Adrenal gland (tissue), 12 donors: Measurements from ENCODE around the gene SMURF1. TPM values are rescaled to one million over a fixed set of nuclear protein-coding genes. Genes with fewer than 3 reads are reported as not detected.

ENCODE experiments used
- DNase-seq, 7 donors: peaks; one replicate each; pipeline ENCODE4 v3.0.0-alpha.2; 2019 to 2020
- H3K27ac ChIP-seq, 5 donors: fragments of 200-600 bp; sonication (generic) in 4 of 5; 1 replicate in 3 of 5; 2 replicates in 2 of 5; pipeline versions ENCODE4 v1.5.1 to v1.8.0; 2016 to 2020; ENCODE audit warnings: mild to moderate bottlenecking in 1 of 5
- H3K27me3 ChIP-seq: fragments of 200-600 bp; 2 replicates; pipeline ENCODE4 v1.8.0; 2021
- H3K36me3 ChIP-seq, 2 donors: fragments of 200-600 bp; replicated peaks in 1 of 2; 1 replicate in 1 of 2; 2 replicates in 1 of 2; pipeline versions ENCODE4 v1.5.1 to v1.8.0; 2018 to 2022
- H3K4me1 ChIP-seq, 2 donors: fragments of 200-600 bp; replicated peaks in 1 of 2; 1 replicate in 1 of 2; 2 replicates in 1 of 2; pipeline versions ENCODE4 v1.5.1 to v1.8.0; 2018 to 2021
- H3K4me3 ChIP-seq, 4 donors: fragments of 200-600 bp; sonication (generic) in 3 of 4; one replicate each; pipeline ENCODE4 v1.5.1; 2016 to 2018
- H3K9me3 ChIP-seq, 3 donors: fragments of 200-600 bp; sonication (generic) in 1 of 3; replicated peaks in 1 of 3; 1 replicate in 2 of 3; 2 replicates in 1 of 3; pipeline versions ENCODE4 v1.5.1 to v1.8.0; 2016 to 2021
- POLR2A ChIP-seq, 2 donors: fragments of 450-650 bp; IDR thresholded peaks; one replicate each; pipeline ENCODE4 v1.6.1; 2017; ENCODE audit warnings: antibody characterized with exemption in 2 of 2, mild to moderate bottlenecking in 2 of 2, moderate library complexity in 1 of 2
- WGBS, 4 donors: extraction: QIAGEN DNeasy Blood & Tissue Kit in 2 of 4; methylation state at CpG; one replicate each; pipeline versions ENCODE4 v1.1.5 to v1.1.7; 2013 to 2017; 5-methylcytosine and 5-hydroxymethylcytosine counted together
- intact Hi-C, 2 donors: fragments of 100-400 bp; cut with DNase I; formaldehyde crosslinking; loops; one replicate each; pipeline versions ENCODE4 v1.14.1 to v1.15.0; 2022 to 2023
- polyA plus RNA-seq, 3 donors: library from polyadenylated mRNA; stranded (reverse); fragments of 200-250 nt in 2 of 3; fragments of 350-450 nt in 1 of 3; fragmentation: Illumina TruSeq in 1 of 3; extraction: RNeasy Lipid Tissue Mini Kit (QIAGEN cat#74804) in 1 of 3; gene quantifications; one replicate each; pipeline ENCODE4 v1.2.3, GENCODE V29; 2013 to 2014
- total RNA-seq, 9 donors: library from RNA; depleted of rRNA in 4 of 9; stranded (reverse); fragments of >200 nt in 4 of 9; fragments of 120-200 nt in 1 of 9; fragmentation: NEBNext Ultra II Directional in 1 of 9; extraction: Animal tissue kit (Norgen Biotek cat#: 25700) in 1 of 9; gene quantifications; one replicate each; pipeline versions ENCODE4 v1.1.0 to v1.2.4, GENCODE V29; 2013 to 2023
- TF ChIP-seq, protein P1 (sequence below), 6 experiments: fragments of 450-650 bp in 4 of 6; fragments of 200-600 bp in 2 of 6; sonication (generic) in 1 of 6; IDR thresholded peaks; 1 replicate in 5 of 6; 2 replicates in 1 of 6; pipeline versions ENCODE4 v1.5.1 to v1.8.0; 2016 to 2021; ENCODE audit warnings: antibody characterized with exemption in 6 of 6, mild to moderate bottlenecking in 2 of 6, moderate library complexity in 1 of 6
- donor health status: healthy with polysubstance abuse.
- donor health status: Bipolar disorder and iron deficiency.
- donor health status: DM: yes; HTN: yes; CAD: no.
- donor health status: DM: no; HTN: no; CAD: no.
- donor health status: DM: no; HTN: no; CAD: no.
- donor health status: DM: yes; HTN: yes; CAD: no.

SMURF1 gene
- total and polyA plus RNA-seq, 12 donors, result 8.9 to 40.3 (median 22.3) TPM

DNA sequence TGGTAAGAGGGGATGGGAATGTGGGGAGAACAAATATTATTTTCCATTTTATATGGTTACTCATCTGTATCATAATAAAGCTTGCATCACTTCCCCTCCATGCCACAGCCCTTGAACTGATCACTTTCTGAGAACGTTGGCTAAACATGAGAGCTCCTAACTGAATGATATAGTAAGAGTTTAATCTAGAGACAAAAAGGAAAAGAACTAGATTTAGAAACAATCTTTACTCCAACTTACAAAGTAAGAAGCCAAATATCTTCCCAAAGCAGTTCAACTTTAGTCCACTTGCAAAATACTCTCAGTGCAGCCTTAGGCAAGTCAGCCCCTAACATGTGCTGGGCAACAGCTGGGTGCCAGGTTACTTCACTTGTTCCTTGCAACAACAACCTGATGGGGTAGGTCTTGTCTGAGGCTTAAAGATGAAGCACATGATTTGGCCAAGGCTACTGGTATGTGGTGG, 20.3 kb downstream of the SMURF1 start:
- intact Hi-C loops, result no loop called here
- H3K4me1 ChIP-seq, result peaks cover 43 to 76% of the 10 kb centered on the region in 2 donors
- H3K27ac ChIP-seq, result peak overlapping the region; percentile 24 to 79 (median 60)
- H3K4me3 ChIP-seq, result no peak overlapping the region
- TF ChIP-seq POLR2A (IDR thresholded peaks at IDR 0.05), result no peak
- TF ChIP-seq, protein P1, sequence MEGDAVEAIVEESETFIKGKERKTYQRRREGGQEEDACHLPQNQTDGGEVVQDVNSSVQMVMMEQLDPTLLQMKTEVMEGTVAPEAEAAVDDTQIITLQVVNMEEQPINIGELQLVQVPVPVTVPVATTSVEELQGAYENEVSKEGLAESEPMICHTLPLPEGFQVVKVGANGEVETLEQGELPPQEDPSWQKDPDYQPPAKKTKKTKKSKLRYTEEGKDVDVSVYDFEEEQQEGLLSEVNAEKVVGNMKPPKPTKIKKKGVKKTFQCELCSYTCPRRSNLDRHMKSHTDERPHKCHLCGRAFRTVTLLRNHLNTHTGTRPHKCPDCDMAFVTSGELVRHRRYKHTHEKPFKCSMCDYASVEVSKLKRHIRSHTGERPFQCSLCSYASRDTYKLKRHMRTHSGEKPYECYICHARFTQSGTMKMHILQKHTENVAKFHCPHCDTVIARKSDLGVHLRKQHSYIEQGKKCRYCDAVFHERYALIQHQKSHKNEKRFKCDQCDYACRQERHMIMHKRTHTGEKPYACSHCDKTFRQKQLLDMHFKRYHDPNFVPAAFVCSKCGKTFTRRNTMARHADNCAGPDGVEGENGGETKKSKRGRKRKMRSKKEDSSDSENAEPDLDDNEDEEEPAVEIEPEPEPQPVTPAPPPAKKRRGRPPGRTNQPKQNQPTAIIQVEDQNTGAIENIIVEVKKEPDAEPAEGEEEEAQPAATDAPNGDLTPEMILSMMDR (IDR thresholded peaks at IDR 0.05), result no peak
- WGBS, 4 donors, result 4 to 18% (median 15%) methylated on average over 1 of the region's 1 CpG
- peak in 1 of 7 donors; percentile 41 for DNase-seq
- H3K36me3 ChIP-seq, result no peaks in the 10 kb centered on the region
- H3K27me3 ChIP-seq, result no peaks in the 10 kb centered on the region
- no peaks in the 10 kb centered on the region for H3K9me3 ChIP-seq

DNA sequence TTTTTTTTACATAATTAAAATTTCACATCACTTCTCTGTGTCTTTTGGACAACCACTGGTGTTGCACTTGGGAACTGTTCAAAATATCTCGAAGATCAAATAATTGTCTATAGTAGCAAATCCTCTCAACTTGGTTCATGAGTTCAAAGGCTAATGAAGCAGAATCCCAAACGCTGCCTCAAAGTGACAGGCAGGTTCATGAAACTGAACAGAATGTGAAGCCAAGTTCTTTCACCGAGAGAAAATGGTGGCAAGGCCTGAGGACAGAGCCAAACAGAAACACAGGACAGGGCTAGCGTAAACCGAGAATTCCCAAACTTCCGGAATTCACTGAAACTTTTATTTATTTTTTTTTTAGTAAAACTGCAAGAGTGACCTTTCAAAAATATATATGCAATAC, 21.1 kb downstream of the SMURF1 start:
- intact Hi-C loops, result no loop called here
- H3K27me3 ChIP-seq, result no peaks in the 10 kb centered on the region
- H3K4me1 ChIP-seq, result peaks cover 41 to 75% of the 10 kb centered on the region in 2 donors
- no peaks in the 10 kb centered on the region for H3K9me3 ChIP-seq
- H3K27ac ChIP-seq, result peak overlapping the region in 3 of 5 donors; percentile 53 to 79 (median 55)
- 62 to 68% (median 64%) methylated on average over 6 of the region's 6 CpGs for WGBS, 4 donors
- TF ChIP-seq, protein P1 (IDR thresholded peaks at IDR 0.05), result no peak
- no peak for TF ChIP-seq POLR2A (IDR thresholded peaks at IDR 0.05)
- no peak overlapping the region for H3K4me3 ChIP-seq
- no peaks in the 10 kb centered on the region for H3K36me3 ChIP-seq
- DNase-seq, result no peak

DNA sequence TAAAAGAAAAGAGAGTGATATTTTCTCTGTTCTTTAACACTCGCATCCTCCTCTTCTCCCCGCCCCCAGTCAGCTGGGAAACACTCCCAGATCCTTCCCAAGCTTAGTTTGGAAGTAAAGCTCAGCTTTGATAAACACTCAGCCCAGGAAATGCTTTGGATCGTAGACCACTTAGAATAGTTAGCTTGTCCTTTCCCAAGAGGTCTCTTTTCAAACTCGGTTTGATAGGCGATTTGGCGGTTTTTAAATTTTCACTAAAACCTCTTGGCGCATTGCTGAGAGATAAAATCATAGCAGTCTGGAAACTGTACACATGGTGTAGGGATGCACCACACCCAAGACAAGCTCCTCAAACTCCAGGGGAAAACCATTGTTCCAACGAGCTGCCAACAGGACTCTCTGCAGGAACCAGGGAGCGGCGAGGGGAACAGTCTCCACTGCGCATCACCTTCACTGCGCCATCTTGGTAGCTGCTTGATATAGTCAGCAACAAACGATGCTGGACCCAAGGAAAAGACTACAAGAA, 22.3 kb downstream of the SMURF1 start:
- WGBS, 4 donors, result 71 to 85% (median 78%) methylated on average over 8 to 13 of the region's 13 CpGs
- no peak for TF ChIP-seq POLR2A (IDR thresholded peaks at IDR 0.05)
- TF ChIP-seq, protein P1 (IDR thresholded peaks at IDR 0.05), result no peak
- no peak for DNase-seq
- no peak overlapping the region for H3K4me3 ChIP-seq
- H3K4me1 ChIP-seq, result peaks cover 32 to 63% of the 10 kb centered on the region in 2 donors
- H3K27ac ChIP-seq, result peak overlapping the region in 3 of 5 donors; percentile 32 to 79 (median 62)
- H3K36me3 ChIP-seq, result no peaks in the 10 kb centered on the region
- H3K27me3 ChIP-seq, result no peaks in the 10 kb centered on the region
- no peaks in the 10 kb centered on the region for H3K9me3 ChIP-seq
- intact Hi-C loops, result no loop called here

DNA sequence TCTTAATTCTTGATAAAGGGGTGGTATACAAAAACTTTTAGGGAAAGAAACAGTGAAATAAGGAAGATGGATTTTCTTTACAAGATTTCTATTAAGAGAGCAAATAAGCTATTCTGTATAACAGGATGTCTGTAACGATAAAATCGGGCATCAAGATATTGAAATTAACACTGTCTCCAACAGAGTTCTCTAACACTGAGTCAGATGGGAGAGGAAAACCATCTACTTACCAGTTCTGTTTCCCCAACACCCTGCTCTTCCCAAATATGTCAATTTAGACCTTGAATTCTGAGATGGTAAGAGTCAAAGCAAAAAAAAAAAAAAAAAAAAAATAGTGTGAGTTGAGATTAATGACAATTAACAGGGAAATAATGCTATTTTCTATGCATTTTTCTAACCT, 23.0 kb downstream of the SMURF1 start:
- TF ChIP-seq, protein P1 (IDR thresholded peaks at IDR 0.05), result no peak
- no peak for TF ChIP-seq POLR2A (IDR thresholded peaks at IDR 0.05)
- Histone ChIP-seq H3K36me3 (no peaks in the 10 kb centered on the region), H3K4me3 (no peak overlapping the region), H3K4me1 (peaks cover 32 to 62% of the 10 kb centered on the region in 2 donors), H3K9me3 (no peaks in the 10 kb centered on the region), H3K27ac (peak overlapping the region in 2 of 5 donors; percentile 32 to 79), H3K27me3 (no peaks in the 10 kb centered on the region)
- no peak for DNase-seq
- 26 to 38% (median 32%) methylated on average over 2 of the region's 2 CpGs for WGBS, 4 donors
- intact Hi-C loops, result no loop called here
